Brain microvascular endothelial cell (primary cell): ENCODE data around the gene BHLHA9.
"Not testable (repeated sequence)": the region's sequence is repeated elsewhere in the genome, so short reads cannot be mapped to it uniquely, and the experiment has no call there.

Experiments used
- DNase-seq: peaks from one replicate; pipeline ENCODE4 v3.0.0-alpha.2; 2020
- H3K27ac ChIP-seq: fragments of 250-450 bp; sonication (Bioruptor Pico); 2 replicates; pipeline ENCODE4 v1.5.1; 2020; ENCODE audit warnings: mild to moderate bottlenecking, moderate library complexity
- H3K27me3 ChIP-seq: fragments of 250-450 bp; sonication (Bioruptor Pico); replicated peaks from 2 replicates; pipeline ENCODE4 v1.5.1; 2020; ENCODE audit warnings: mild to moderate bottlenecking
- H3K36me3 ChIP-seq: fragments of 250-450 bp; sonication (Bioruptor Pico); replicated peaks from 2 replicates; pipeline ENCODE4 v1.5.1; 2020; ENCODE audit warnings: mild to moderate bottlenecking
- H3K4me3 ChIP-seq: 2 replicates; pipeline ENCODE4 v1.5.1; 2011; ENCODE audit warnings: low read depth, mild to moderate bottlenecking, control low read depth, low read length, moderate library complexity
- CTCF ChIP-seq: IDR thresholded peaks from 2 replicates; pipeline ENCODE4 v1.5.1; 2011; ENCODE audit warnings: low read depth, mild to moderate bottlenecking, moderate library complexity, low read length, control low read depth, inconsistent platforms; ENCODE audit errors: missing control alignments
- in situ Hi-C: cut with HindIII; loops from 2 replicates; pipeline ENCODE4 v1.10.0; 2017; ENCODE audit warnings: low sequenced_read_pairs, low pct_ligation_motif_present

Gene BHLHA9

DNA sequence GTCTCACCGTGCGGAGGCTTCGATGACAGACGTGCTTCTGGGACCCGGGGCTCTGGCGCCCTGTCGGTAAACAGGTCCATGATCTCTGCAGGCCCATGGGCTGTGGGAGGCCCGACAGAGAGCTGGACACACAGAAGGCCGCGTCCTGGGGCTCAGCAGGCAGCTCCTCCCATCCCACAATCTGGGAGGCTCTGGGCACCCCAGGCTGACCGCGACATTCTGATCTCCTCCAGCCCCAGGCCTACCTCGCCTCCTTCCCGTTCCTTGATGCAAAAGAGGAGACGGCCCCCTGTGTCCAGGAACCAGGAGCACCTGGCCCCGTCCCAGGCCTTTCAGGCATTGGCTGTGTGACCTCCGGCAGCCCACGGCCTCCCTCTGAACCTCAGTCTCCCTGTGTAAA is 32.5 kb downstream of the BHLHA9 start:
- H3K36me3 ChIP-seq: no peaks in the 10 kb centered on the region
- no peak overlapping the region for H3K4me3 ChIP-seq
- H3K27me3 ChIP-seq: peaks cover 21% of the 10 kb centered on the region
- in situ Hi-C loops: no loop called here
- no peak overlapping the region for H3K27ac ChIP-seq
- DNase-seq: no peak
- no peak for TF ChIP-seq CTCF

GRCh38 chr17:1304522-1304921 is 34.3 kb downstream of the BHLHA9 start:
- no peaks in the 10 kb centered on the region for H3K36me3 ChIP-seq
- DNase-seq: no peak
- in situ Hi-C loops: no loop called here
- no peak overlapping the region for H3K27ac ChIP-seq
- no peak for TF ChIP-seq CTCF
- H3K4me3 ChIP-seq: no peak overlapping the region
- peaks cover 7% of the 10 kb centered on the region for H3K27me3 ChIP-seq

GRCh38 chr17:1304962-1305563 is 34.8 kb downstream of the BHLHA9 start:
- H3K27me3 ChIP-seq: peaks cover 1% of the 10 kb centered on the region
- no peak overlapping the region for H3K27ac ChIP-seq
- DNase-seq: no peak
- H3K36me3 ChIP-seq: no peaks in the 10 kb centered on the region
- no peak overlapping the region for H3K4me3 ChIP-seq
- in situ Hi-C loops: no loop called here
- no peak for TF ChIP-seq CTCF

DNA sequence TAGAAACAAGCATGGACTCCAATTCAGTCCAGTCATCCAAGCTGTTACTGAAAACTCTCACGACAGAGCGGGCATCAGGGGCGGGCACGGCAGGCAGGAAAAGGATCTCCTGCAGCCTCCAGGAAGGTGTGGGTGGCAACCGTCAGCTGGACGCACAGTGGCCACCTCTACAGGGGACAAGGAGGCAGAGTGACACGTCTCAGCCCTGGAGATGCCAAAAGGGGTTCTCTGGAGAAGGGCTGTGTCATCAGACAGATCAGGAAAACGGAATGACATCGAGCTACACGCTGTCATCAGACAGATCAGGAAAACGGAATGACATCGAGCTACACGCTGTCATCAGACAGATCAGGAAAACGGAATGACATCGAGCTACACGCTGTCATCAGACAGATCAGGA is 37.6 kb downstream of the BHLHA9 start:
- H3K27me3 ChIP-seq, H3K27ac ChIP-seq, H3K36me3 ChIP-seq, DNase-seq, in situ Hi-C loops, H3K4me3 ChIP-seq: not testable (repeated sequence)

- in situ Hi-C loops: no loop called here
- no peak for TF ChIP-seq CTCF
- peaks cover 10% of the 10 kb centered on the region for H3K27me3 ChIP-seq
- no peak overlapping the region for H3K27ac ChIP-seq
- no peak for DNase-seq
- H3K36me3 ChIP-seq: no peaks in the 10 kb centered on the region
- H3K4me3 ChIP-seq: no peak overlapping the region
Measured at GRCh38 chr17:1312261-1312870, 42.1 kb downstream of the BHLHA9 start.

- H3K4me3 ChIP-seq: no peak overlapping the region
- peaks cover 10% of the 10 kb centered on the region for H3K27me3 ChIP-seq
- H3K36me3 ChIP-seq: no peaks in the 10 kb centered on the region
- no peak for TF ChIP-seq CTCF
- in situ Hi-C loops: no loop called here
- H3K27ac ChIP-seq: no peak overlapping the region
- no peak for DNase-seq
Measured at GRCh38 chr17:1313270-1314005, 43.2 kb downstream of the BHLHA9 start.
